Heart right ventricle (tissue), 16 donors: ENCODE measurements around the gene NEDD9. TPM values are rescaled to one million over a fixed set of nuclear protein-coding genes. Genes with fewer than 3 reads are reported as not detected.
A peak's percentile ranks its signal among the peaks of the same experiment; 100 is the strongest.

Source experiments
- ATAC-seq, 8 donors: fragments of 200-7000 bp; cut with Tn5 transposase; one replicate each; pipeline ENCODE4 v1.9.1; 2020; ENCODE audit warnings: mild to moderate bottlenecking in 8 of 8, moderate library complexity in 8 of 8, moderate number of reproducible peaks in 1 of 8
- DNase-seq, 2 donors: peaks; one replicate each; pipeline ENCODE4 v3.0.0-alpha.2; 2020
- H3K27ac ChIP-seq, 10 donors: fragments of 200-600 bp; sonication (generic) in 2 of 10; one replicate each; pipeline versions ENCODE4 v1.5.0 to v1.8.0; 2020 to 2022; ENCODE audit warnings: mild to moderate bottlenecking in 3 of 10
- H3K27me3 ChIP-seq, 7 donors: fragments of 200-600 bp; one replicate each; pipeline ENCODE4 v1.8.0; 2021 to 2022; ENCODE audit warnings: mild to moderate bottlenecking in 2 of 7
- H3K36me3 ChIP-seq, 9 donors: fragments of 200-600 bp; sonication (generic) in 1 of 9; one replicate each; pipeline versions ENCODE4 v1.5.0 to v1.8.0; 2020 to 2022; ENCODE audit warnings: mild to moderate bottlenecking in 2 of 9
- H3K4me1 ChIP-seq, 9 donors: fragments of 200-600 bp; sonication (generic) in 1 of 9; one replicate each; pipeline versions ENCODE4 v1.5.0 to v1.8.0; 2020 to 2022; ENCODE audit warnings: mild to moderate bottlenecking in 4 of 9
- H3K4me3 ChIP-seq, 10 donors: fragments of 200-600 bp; sonication (generic) in 2 of 10; one replicate each; pipeline versions ENCODE4 v1.5.0 to v1.8.0; 2020 to 2022; ENCODE audit warnings: mild to moderate bottlenecking in 7 of 10, moderate library complexity in 2 of 10
- H3K9me3 ChIP-seq, 11 donors: fragments of 200-600 bp in 10 of 11; sonication (generic) in 2 of 11; one replicate each; pipeline versions ENCODE4 v1.5.0 to v1.8.0; 2013 to 2022; ENCODE audit warnings: mild to moderate bottlenecking in 2 of 11, control low read depth in 1 of 11, moderate library complexity in 1 of 11
- WGBS, 2 donors: extraction: QIAGEN DNeasy Blood & Tissue Kit; methylation state at CpG; one replicate each; pipeline ENCODE4 v1.1.7; 2013; ENCODE audit warnings: inconsistent platforms in 1 of 2; 5-methylcytosine and 5-hydroxymethylcytosine counted together
- intact Hi-C, 10 donors: fragments of 100-400 bp; cut with DNase I; formaldehyde crosslinking; loops; one replicate each; pipeline versions ENCODE4 v1.11.1 to v1.14.2; 2022
- polyA plus RNA-seq, 2 donors: library from polyadenylated mRNA; stranded (reverse); fragments of 200-250 nt; gene quantifications; one replicate each; pipeline ENCODE4 v1.2.3, GENCODE V29; 2013
- total RNA-seq, 10 donors: library from RNA; stranded (reverse); fragmentation: NEBNext Ultra II Directional in 3 of 10; extraction: Animal tissue kit (Norgen Biotek cat#: 25700) in 3 of 10; gene quantifications; one replicate each; pipeline versions ENCODE4 v1.2.1 to v1.2.4, GENCODE V29; 2021 to 2023
- TF ChIP-seq, protein P1 (sequence below), 9 donors: fragments of 200-600 bp; sonication (generic) in 2 of 9; IDR thresholded peaks; one replicate each; pipeline versions ENCODE4 v1.5.0 to v1.8.0; 2021 to 2022; ENCODE audit warnings: antibody characterized with exemption in 9 of 9, mild to moderate bottlenecking in 5 of 9, moderate library complexity in 1 of 9
- donor health status: Arrhythmogenic right ventricular cardiomyopathy.
- donor health status: ischemic (EF 13 %, LVEDD 7.1; RV severe dilation, severe dysfunction).
- donor health status: healthy with polysubstance abuse.
- donor health status: DM: no; HTN: yes; CAD: no.
- donor health status: DM: no; HTN: no; CAD: no.
- donor health status: ischemic (EF 25% LVEDD 6.9; RV normal size, moderate dysfunction).
- donor health status: ischemic (EF 25% LVEDD 5.7; RV mildly dilated, moderate dysfunction).
- donor health status: healthy.
- donor health status: DM: yes; HTN: yes; CAD: no.
- donor health status: Ischemic cardiomyopathy.
- donor health status: ischemic (EF 35%, LVEDD 5.7; RV mildly dilated, moderate dysfunction).
- donor health status: nonischemic (EF 11% LVEDD 7.7; RV severe dilation, severe dysfunction).
- donor health status: DM: yes; HTN: yes; CAD: no.
- donor health status: PGD.
- donor health status: ischemic (EF 29% LVEDD 5.4; RV normal size, mild dysfunction).
- donor health status: nonischemic (EF 23%, LVEDD 6.1; RV moderate dilation, normal function).

The NEDD9 gene
- total and polyA plus RNA-seq, 12 donors: 10.8 to 34.2 (median 23.3) TPM

- Histone ChIP-seq H3K36me3 (peaks cover 0 to 58% (median 0%) of the 10 kb centered on the region in 9 donors), H3K4me1 (peaks cover 44 to 100% (median 97%) of the 10 kb centered on the region in 9 donors), H3K9me3 (no peaks in the 10 kb centered on the region), H3K27me3 (no peaks in the 10 kb centered on the region), H3K4me3 (no peak overlapping the region), H3K27ac (peak overlapping the region; percentile 2 to 90 (median 81))
- no peak for DNase-seq
- peak in 3 of 8 donors; percentile 2 to 20 (median 16) for ATAC-seq
- intact Hi-C loops: loop anchor here in 1 of 10 donors (10.0 kb wide), 1 partner anchor 154 kb away; no protein-coding TSS in a partner anchor
- 57 to 64% methylated on average over 2 of the region's 2 CpGs for WGBS, 2 donors
- TF ChIP-seq, protein P1, sequence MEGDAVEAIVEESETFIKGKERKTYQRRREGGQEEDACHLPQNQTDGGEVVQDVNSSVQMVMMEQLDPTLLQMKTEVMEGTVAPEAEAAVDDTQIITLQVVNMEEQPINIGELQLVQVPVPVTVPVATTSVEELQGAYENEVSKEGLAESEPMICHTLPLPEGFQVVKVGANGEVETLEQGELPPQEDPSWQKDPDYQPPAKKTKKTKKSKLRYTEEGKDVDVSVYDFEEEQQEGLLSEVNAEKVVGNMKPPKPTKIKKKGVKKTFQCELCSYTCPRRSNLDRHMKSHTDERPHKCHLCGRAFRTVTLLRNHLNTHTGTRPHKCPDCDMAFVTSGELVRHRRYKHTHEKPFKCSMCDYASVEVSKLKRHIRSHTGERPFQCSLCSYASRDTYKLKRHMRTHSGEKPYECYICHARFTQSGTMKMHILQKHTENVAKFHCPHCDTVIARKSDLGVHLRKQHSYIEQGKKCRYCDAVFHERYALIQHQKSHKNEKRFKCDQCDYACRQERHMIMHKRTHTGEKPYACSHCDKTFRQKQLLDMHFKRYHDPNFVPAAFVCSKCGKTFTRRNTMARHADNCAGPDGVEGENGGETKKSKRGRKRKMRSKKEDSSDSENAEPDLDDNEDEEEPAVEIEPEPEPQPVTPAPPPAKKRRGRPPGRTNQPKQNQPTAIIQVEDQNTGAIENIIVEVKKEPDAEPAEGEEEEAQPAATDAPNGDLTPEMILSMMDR (IDR thresholded peaks at IDR 0.05): no peak
Measured at GRCh38 chr6:11211254-11211653, 21.2 kb downstream of the NEDD9 start.

GRCh38 chr6:11210386-11211138 is 21.9 kb downstream of the NEDD9 start:
- TF ChIP-seq, protein P1 (IDR thresholded peaks at IDR 0.05): no peak
- H3K9me3 ChIP-seq: no peaks in the 10 kb centered on the region
- H3K4me3 ChIP-seq: no peak overlapping the region
- ATAC-seq: peak in 1 of 8 donors; percentile 3
- H3K4me1 ChIP-seq: peaks cover 40 to 100% (median 97%) of the 10 kb centered on the region in 9 donors
- DNase-seq: no peak
- no peaks in the 10 kb centered on the region for H3K27me3 ChIP-seq
- intact Hi-C loops: loop anchor here in 1 of 10 donors (10.0 kb wide), 1 partner anchor 154 kb away; no protein-coding TSS in a partner anchor
- 44 to 51% methylated on average over 2 of the region's 2 CpGs for WGBS, 2 donors
- H3K27ac ChIP-seq: peak overlapping the region in 9 of 10 donors; percentile 48 to 90 (median 84)
- peaks cover 0 to 60% (median 0%) of the 10 kb centered on the region in 9 donors for H3K36me3 ChIP-seq

DNA sequence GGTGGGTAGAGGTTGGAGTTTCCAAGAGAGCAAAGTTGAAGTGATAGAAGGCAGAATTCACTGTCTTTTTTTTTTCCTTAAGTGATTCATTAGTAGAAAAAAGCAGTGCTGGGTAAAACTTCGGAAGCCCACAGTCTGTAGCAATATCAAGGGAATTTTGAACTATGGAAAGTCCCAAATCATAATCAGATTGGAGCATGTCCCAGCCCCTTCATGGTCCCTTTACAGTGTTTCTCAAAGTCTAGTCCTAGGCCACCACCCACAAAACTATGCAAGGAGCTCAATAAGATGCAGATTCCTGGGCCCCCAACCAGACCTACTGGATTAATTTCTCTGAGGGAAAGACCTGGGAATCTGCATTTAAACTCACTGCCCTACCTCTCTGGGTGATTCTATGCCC is 22.6 kb downstream of the NEDD9 start:
- no peak for ATAC-seq

GRCh38 chr6:11209369-11209768 is 23.1 kb downstream of the NEDD9 start:
- intact Hi-C loops: no loop called here
- TF ChIP-seq, protein P1 (IDR thresholded peaks at IDR 0.05): no peak
- H3K4me1 ChIP-seq: peaks cover 30 to 100% (median 90%) of the 10 kb centered on the region in 9 donors
- no peak for DNase-seq
- H3K4me3 ChIP-seq: no peak overlapping the region
- 70 to 72% methylated on average over 5 of the region's 5 CpGs for WGBS, 2 donors
- no peak for ATAC-seq
- H3K27ac ChIP-seq: peak overlapping the region in 6 of 10 donors; percentile 78 to 90 (median 88)
- no peaks in the 10 kb centered on the region for H3K9me3 ChIP-seq
- peaks cover 0 to 65% (median 0%) of the 10 kb centered on the region in 9 donors for H3K36me3 ChIP-seq
- no peaks in the 10 kb centered on the region for H3K27me3 ChIP-seq

More for the DNA sequence above, 22.6 kb downstream of the NEDD9 start:
- Histone ChIP-seq H3K4me1 (peaks cover 34 to 100% (median 95%) of the 10 kb centered on the region in 9 donors), H3K9me3 (no peaks in the 10 kb centered on the region), H3K27me3 (no peaks in the 10 kb centered on the region), H3K4me3 (no peak overlapping the region), H3K36me3 (peaks cover 0 to 63% (median 0%) of the 10 kb centered on the region in 9 donors), H3K27ac (peak overlapping the region in 9 of 10 donors; percentile 27 to 90 (median 84))
- TF ChIP-seq, protein P1 (IDR thresholded peaks at IDR 0.05): no peak
- DNase-seq: no peak
- intact Hi-C loops: loop anchor here in 1 of 10 donors (10.0 kb wide), 1 partner anchor 155 kb away; no protein-coding TSS in a partner anchor
- 40 to 50% methylated on average over 1 of the region's 1 CpG for WGBS, 2 donors
